GM10266 (cell line): ENCODE measurements around the gene PREB.
A peak's percentile ranks its signal among the peaks of the same experiment; 100 is the strongest.

Experiments used
- DNase-seq: peaks from one replicate; pipeline ENCODE4 v3.0.0; 2012; ENCODE audit errors: extremely low spot score
- CTCF ChIP-seq: IDR thresholded peaks from 2 replicates; pipeline ENCODE4 v1.5.1; 2012; ENCODE audit warnings: mild to moderate bottlenecking, low read depth; ENCODE audit not compliant: control insufficient read depth, insufficient read depth; ENCODE audit errors: missing control alignments

Gene PREB

GRCh38 chr2:27160191-27160590 is 25.8 kb upstream of the PREB start:
- no peak for TF ChIP-seq CTCF
- DNase-seq: no peak

DNA sequence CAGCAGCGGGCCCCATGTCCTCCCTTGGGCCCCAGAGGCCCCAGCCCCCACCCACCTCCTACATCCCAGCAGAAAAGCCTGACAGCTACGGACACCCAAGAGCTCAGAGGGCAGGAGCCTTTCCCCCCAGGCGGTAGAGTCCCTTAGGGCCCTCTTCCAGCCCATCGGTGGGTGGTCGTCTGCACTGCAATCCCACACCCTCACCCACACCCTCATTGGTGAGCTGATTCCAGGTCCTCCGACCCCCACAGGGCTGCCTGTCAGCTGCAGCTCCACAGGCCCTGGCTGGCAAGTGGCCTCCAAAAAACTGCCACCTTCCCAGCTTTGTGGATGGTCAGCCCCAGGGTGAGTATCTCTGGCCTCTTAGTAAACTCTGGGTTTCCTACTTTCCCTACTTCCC is 24.8 kb upstream of the PREB start:
- TF ChIP-seq CTCF: no peak
- no peak for DNase-seq

- no peak for TF ChIP-seq CTCF
- no peak for DNase-seq
Observed at GRCh38 chr2:27158468-27158867, 24.0 kb upstream of the PREB start.

- TF ChIP-seq CTCF: no peak
- no peak for DNase-seq
Observed at GRCh38 chr2:27155069-27155520, 20.7 kb upstream of the PREB start.

- DNase-seq: no peak
- TF ChIP-seq CTCF: no peak
Observed at GRCh38 chr2:27154488-27154887, 20.1 kb upstream of the PREB start.

GRCh38 chr2:27152796-27153464 is 18.5 kb upstream of the PREB start:
- no peak for DNase-seq
- TF ChIP-seq CTCF: no peak

- no peak for DNase-seq
- peak; percentile 3 for TF ChIP-seq CTCF
Observed at GRCh38 chr2:27152102-27152795, 17.8 kb upstream of the PREB start.
